K562 (cell line): ENCODE measurements around the gene CFAP20.

Experiments used
- CHD1 ChIP-seq: fragments of 200-600 bp; sonication (generic); IDR thresholded peaks from one replicate; pipeline ENCODE4 v1.6.1; 2012; ENCODE audit warnings: mild to moderate bottlenecking, moderate library complexity, low read length, inconsistent platforms
- HCFC1 ChIP-seq: IDR thresholded peaks from 2 replicates; pipeline ENCODE4 v1.6.1; 2012; ENCODE audit warnings: low read depth, low read length, improper control_type of control experiment
- HDAC3 ChIP-seq: fragments of 450-650 bp; IDR thresholded peaks from 2 replicates; pipeline ENCODE4 v1.6.1; 2018; ENCODE audit warnings: borderline replicate concordance, mild to moderate bottlenecking, moderate library complexity; ENCODE audit not compliant: partially characterized antibody
- TF ChIP-seq, protein P1 (sequence below), 3 experiments: IDR thresholded peaks in 2 of 3; conservative IDR thresholded peaks in 1 of 3; 2 replicates each; pipeline ENCODE4 v1.5.1; 2011 to 2012; ENCODE audit warnings: low read length in 3 of 3, mild to moderate bottlenecking in 3 of 3, control low read depth in 2 of 3, improper control_type of control experiment in 1 of 3, inconsistent platforms in 1 of 3, low read depth in 1 of 3, mixed read lengths in 1 of 3, moderate library complexity in 1 of 3; ENCODE audit not compliant: insufficient read depth in 2 of 3

DNA sequence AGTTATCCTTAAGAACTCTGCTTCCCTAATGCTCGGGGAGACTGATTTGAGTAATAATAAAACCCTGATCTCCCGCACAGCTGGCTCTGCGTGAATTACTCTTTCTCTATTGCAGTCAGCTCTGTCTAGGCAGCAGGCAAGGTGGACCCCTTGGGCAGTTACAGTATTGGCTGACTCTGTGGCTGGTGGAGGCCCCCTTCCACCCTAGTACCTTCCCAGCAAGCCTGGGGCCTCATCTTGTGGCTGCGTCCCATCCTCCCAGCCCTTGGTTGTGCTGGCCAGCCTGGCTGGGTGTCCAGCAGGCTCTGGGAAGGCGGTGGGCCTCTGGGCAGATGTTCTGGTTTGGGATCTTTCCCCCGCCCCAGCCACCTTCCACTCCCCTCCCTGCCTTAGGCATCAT lies 44.5 kb downstream of the CFAP20 start:
- no peak for TF ChIP-seq HDAC3
- TF ChIP-seq HCFC1: no peak
- no peak for TF ChIP-seq CHD1
- TF ChIP-seq, protein P1, sequence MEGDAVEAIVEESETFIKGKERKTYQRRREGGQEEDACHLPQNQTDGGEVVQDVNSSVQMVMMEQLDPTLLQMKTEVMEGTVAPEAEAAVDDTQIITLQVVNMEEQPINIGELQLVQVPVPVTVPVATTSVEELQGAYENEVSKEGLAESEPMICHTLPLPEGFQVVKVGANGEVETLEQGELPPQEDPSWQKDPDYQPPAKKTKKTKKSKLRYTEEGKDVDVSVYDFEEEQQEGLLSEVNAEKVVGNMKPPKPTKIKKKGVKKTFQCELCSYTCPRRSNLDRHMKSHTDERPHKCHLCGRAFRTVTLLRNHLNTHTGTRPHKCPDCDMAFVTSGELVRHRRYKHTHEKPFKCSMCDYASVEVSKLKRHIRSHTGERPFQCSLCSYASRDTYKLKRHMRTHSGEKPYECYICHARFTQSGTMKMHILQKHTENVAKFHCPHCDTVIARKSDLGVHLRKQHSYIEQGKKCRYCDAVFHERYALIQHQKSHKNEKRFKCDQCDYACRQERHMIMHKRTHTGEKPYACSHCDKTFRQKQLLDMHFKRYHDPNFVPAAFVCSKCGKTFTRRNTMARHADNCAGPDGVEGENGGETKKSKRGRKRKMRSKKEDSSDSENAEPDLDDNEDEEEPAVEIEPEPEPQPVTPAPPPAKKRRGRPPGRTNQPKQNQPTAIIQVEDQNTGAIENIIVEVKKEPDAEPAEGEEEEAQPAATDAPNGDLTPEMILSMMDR (IDR thresholded peaks at IDR 0.05 in 2 of 3, conservative IDR thresholded peaks at IDR 0.05 in 1 of 3; ENCODE audit: insufficient read depth in 2 of 3, low read depth in 1 of 3, low read length in 3 of 3): no peak
